Measurements from ENCODE around the gene MRPL20. TPM values are rescaled to one million over a fixed set of nuclear protein-coding genes. Genes with fewer than 3 reads are reported as not detected.
A peak's percentile ranks its signal among the peaks of the same experiment; 100 is the strongest.

Gene MRPL20
- total RNA-seq, 1 donor from 2014 or later = 154 TPM

GRCh38 chr1:1442069-1442770 lies 35.1 kb upstream of the MRPL20 start:
- H3K4me3 Mint-ChIP-seq (ENCODE audit: low read depth) = no peak overlapping the region
- H3K4me1 Mint-ChIP-seq (ENCODE audit: low read depth) = no peaks in the 10 kb centered on the region
- intact Hi-C loops (cut with micrococcal nuclease) = loop anchor here (5.0 kb wide), 1 partner anchor 35 kb away; the partner anchor contains the start of gene MRPL20
- no peak overlapping the region for H3K27ac Mint-ChIP-seq
- H3K36me3 Mint-ChIP-seq (ENCODE audit: low read depth) = no peaks in the 10 kb centered on the region
- DNase-seq (ENCODE audit: low spot score) = no peak
- H3K9me3 Mint-ChIP-seq = no peaks in the 10 kb centered on the region
- H3K27me3 Mint-ChIP-seq (ENCODE audit: low read depth) = no peaks in the 10 kb centered on the region

DNA sequence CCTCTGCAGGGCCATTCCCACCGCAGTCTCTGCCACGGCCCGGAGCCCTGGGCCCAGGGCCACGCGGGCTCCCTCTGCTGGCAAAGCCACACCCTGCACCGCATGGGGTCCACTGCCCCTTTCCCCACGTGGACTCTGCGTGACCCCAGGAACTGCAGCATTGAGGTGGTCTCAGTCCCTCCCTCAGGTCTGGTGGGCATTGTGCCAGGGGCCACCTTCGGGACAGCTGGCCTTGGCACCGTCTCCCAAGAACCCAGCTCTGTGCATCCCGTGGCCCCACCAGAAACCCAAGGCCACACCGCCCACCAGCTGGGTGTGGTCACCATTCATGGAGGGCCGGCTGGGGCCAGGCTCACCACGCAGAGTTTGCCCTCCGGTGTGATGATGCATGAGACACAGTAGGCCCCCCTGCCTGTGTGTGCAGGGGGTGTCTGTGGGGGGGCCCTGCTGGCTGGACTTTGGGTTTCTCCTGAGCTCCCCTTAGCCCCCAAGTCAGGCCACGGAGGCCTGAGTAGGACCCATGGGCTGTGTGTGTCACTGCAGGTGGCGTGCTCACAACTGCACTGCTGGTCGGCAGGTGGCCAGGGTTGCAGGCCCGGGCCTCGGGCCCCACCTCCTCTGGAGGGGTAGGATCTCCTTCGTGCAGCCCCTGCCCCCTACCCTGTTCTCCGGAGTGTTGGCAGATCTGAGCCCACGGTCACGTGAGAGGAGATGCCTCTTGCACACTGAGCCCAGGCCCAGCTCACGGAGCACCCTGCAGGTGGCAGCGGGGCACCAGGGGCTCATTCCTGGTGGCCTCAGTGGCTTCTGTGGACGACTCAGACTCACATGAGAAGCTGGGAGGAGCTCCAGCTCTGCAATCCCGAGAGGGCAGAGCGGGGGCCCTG lies 34.2 kb upstream of the MRPL20 start:
- no peak for DNase-seq (ENCODE audit: low spot score)
- no peaks in the 10 kb centered on the region for H3K9me3 Mint-ChIP-seq
- peaks cover 2% of the 10 kb centered on the region for H3K27me3 Mint-ChIP-seq (ENCODE audit: low read depth)
- no peaks in the 10 kb centered on the region for H3K4me1 Mint-ChIP-seq (ENCODE audit: low read depth)
- intact Hi-C loops (cut with micrococcal nuclease) = loop anchor here (5.0 kb wide), 1 partner anchor 34 kb away; the partner anchor contains the start of gene MRPL20
- no peak overlapping the region for H3K27ac Mint-ChIP-seq
- H3K36me3 Mint-ChIP-seq (ENCODE audit: low read depth) = no peaks in the 10 kb centered on the region
- no peak overlapping the region for H3K4me3 Mint-ChIP-seq (ENCODE audit: low read depth)

DNA sequence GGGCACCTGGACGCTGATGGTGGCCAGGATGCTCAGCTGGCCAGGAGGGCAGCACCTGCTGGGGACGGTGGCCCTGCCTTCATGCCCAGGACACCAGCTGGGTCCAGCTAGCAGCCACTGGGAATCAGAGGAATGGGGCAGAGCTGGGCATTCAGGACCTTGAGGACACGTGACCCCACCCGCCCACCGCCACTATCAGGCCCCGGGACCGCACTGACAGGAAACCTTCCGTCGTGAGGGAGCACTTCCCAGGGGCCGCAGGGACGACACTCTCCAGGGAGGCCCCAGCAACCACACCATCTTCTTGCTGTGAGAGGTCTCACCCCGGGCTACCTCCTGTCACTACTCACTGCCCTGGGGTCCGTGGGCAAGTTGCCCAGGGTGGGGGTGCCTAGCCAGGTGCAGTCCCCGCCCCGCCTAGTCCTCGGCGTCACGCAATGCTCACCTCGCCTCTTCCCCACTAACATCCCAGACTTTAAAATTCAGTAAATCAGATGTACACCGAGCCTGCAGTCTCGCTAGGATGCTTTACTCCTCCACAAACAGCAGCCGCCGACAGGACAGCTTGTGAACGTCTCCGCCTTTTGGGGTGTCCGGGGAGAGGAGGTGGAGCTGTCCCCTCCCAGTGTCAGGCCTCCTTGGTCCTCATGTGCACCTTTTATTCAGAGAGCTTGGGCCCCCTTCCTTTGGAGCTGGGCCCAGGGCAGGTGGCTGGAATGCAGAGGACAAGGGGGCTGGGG lies 33.3 kb upstream of the MRPL20 start:
- Mint-ChIP-seq H3K4me3 (ENCODE audit: low read depth) (no peak overlapping the region), H3K27ac (no peak overlapping the region), H3K36me3 (ENCODE audit: low read depth) (no peaks in the 10 kb centered on the region), H3K9me3 (no peaks in the 10 kb centered on the region), H3K27me3 (ENCODE audit: low read depth) (peaks cover 3% of the 10 kb centered on the region), H3K4me1 (ENCODE audit: low read depth) (no peaks in the 10 kb centered on the region)
- DNase-seq (ENCODE audit: low spot score) = no peak
- intact Hi-C loops (cut with micrococcal nuclease) = loop anchor here (5.0 kb wide), 1 partner anchor 33 kb away; the partner anchor contains the start of gene MRPL20

DNA sequence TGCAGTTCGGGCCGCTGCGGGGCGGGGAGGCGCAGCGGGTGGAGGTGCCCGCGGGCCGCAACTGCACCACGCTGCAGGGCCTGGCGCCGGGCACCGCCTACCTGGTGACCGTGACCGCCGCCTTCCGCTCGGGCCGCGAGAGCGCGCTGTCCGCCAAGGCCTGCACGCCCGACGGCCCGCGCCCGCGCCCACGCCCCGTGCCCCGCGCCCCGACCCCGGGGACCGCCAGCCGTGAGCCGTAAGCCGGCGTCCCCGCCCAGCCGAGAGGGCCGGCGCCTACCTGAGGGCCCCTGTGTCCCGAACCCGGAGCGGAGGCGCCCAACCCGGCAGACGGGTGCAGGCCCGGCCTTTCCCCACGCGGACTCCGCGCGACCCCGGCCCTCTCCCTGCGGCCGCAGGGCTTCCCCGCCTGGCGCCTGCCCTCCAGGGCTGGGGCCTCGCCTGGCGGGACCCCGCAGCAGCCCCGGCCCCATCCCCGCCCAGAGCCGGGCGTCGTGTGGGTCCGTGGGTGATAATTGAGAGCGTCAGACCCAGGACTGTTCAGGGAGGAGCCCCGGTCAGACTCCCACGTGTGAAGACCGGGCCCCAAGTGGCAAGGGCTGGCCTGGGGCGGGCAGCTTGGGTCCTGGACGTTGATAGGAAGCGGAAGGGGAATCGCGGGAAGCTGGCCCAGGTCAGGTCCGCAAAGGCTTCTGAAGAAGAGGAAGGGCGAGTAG lies 32.6 kb upstream of the MRPL20 start:
- peaks cover 7% of the 10 kb centered on the region for H3K27me3 Mint-ChIP-seq (ENCODE audit: low read depth)
- no peaks in the 10 kb centered on the region for H3K36me3 Mint-ChIP-seq (ENCODE audit: low read depth)
- H3K4me3 Mint-ChIP-seq (ENCODE audit: low read depth) = no peak overlapping the region
- H3K9me3 Mint-ChIP-seq = no peaks in the 10 kb centered on the region
- no peak overlapping the region for H3K27ac Mint-ChIP-seq
- intact Hi-C loops (cut with micrococcal nuclease) = loop anchor here (5.0 kb wide), 1 partner anchor 32 kb away; the partner anchor contains the start of gene MRPL20
- DNase-seq (ENCODE audit: low spot score) = no peak
- peaks cover 2% of the 10 kb centered on the region for H3K4me1 Mint-ChIP-seq (ENCODE audit: low read depth)

GRCh38 chr1:1438531-1439381 lies 31.7 kb upstream of the MRPL20 start:
- Mint-ChIP-seq H3K4me1 (ENCODE audit: low read depth) (peaks cover 2% of the 10 kb centered on the region), H3K4me3 (ENCODE audit: low read depth) (no peak overlapping the region), H3K36me3 (ENCODE audit: low read depth) (no peaks in the 10 kb centered on the region), H3K27ac (no peak overlapping the region), H3K9me3 (no peaks in the 10 kb centered on the region), H3K27me3 (ENCODE audit: low read depth) (peaks cover 7% of the 10 kb centered on the region)
- no peak for DNase-seq (ENCODE audit: low spot score)
- intact Hi-C loops (cut with micrococcal nuclease) = no loop called here

DNA sequence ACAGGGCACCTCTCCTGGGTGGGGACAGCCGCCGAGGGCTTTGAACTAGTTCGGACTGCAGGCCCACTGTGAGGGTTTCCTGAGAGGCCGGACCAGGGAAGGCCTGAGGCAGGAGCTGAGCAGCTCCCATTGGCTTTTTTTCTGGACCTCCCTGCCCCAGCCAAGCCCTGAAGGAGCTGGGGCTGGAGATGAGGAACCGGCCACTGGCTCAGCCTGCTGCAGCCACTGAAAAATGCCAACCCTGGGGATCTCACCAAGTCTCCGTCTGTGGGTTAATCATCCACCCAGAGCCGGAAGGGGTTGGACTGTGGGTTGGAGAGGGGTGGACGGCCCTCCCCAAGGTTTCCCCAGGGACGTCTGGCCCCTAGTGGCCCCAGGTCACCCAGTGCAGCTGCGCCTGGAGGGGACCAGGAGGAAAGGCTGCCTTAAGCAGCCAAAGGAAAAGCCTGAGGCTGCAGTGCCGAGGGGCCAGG lies 30.8 kb upstream of the MRPL20 start:
- no peaks in the 10 kb centered on the region for H3K9me3 Mint-ChIP-seq
- no peak overlapping the region for H3K4me3 Mint-ChIP-seq (ENCODE audit: low read depth)
- H3K4me1 Mint-ChIP-seq (ENCODE audit: low read depth) = peaks cover 2% of the 10 kb centered on the region
- intact Hi-C loops (cut with micrococcal nuclease) = no loop called here
- H3K27ac Mint-ChIP-seq = no peak overlapping the region
- no peak for DNase-seq (ENCODE audit: low spot score)
- H3K27me3 Mint-ChIP-seq (ENCODE audit: low read depth) = peaks cover 7% of the 10 kb centered on the region
- H3K36me3 Mint-ChIP-seq (ENCODE audit: low read depth) = no peaks in the 10 kb centered on the region

GRCh38 chr1:1437033-1437903 lies 30.2 kb upstream of the MRPL20 start:
- DNase-seq (ENCODE audit: low spot score) = no peak
- H3K4me1 Mint-ChIP-seq (ENCODE audit: low read depth) = peaks cover 2% of the 10 kb centered on the region
- peaks cover 7% of the 10 kb centered on the region for H3K27me3 Mint-ChIP-seq (ENCODE audit: low read depth)
- intact Hi-C loops (cut with micrococcal nuclease) = no loop called here
- no peak overlapping the region for H3K4me3 Mint-ChIP-seq (ENCODE audit: low read depth)
- H3K9me3 Mint-ChIP-seq = no peaks in the 10 kb centered on the region
- H3K36me3 Mint-ChIP-seq (ENCODE audit: low read depth) = no peaks in the 10 kb centered on the region
- no peak overlapping the region for H3K27ac Mint-ChIP-seq

DNA sequence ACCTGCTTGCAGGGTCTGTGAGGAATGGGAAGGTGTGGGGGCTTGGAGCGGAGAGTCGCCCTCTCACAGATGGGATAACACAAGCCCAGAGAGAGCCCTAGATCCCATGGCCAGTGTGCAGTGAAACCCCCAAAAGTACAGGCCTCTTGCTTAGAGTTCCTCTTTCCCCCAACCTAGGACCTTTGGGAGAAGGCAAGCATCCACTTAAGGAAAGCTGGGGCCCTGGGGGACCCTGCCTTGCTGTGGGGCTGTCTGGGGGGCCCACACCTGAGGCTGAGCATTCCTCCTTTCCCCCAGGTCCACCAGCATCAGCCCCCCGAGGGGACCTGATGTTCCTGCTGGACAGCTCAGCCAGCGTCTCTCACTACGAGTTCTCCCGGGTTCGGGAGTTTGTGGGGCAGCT lies 29.5 kb upstream of the MRPL20 start:
- Mint-ChIP-seq H3K27ac (no peak overlapping the region), H3K4me1 (ENCODE audit: low read depth) (peaks cover 2% of the 10 kb centered on the region), H3K9me3 (no peaks in the 10 kb centered on the region), H3K27me3 (ENCODE audit: low read depth) (peaks cover 7% of the 10 kb centered on the region), H3K36me3 (ENCODE audit: low read depth) (no peaks in the 10 kb centered on the region), H3K4me3 (ENCODE audit: low read depth) (no peak overlapping the region)
- no peak for DNase-seq (ENCODE audit: low spot score)
- intact Hi-C loops (cut with micrococcal nuclease) = no loop called here

GRCh38 chr1:1435911-1436629 lies 29.0 kb upstream of the MRPL20 start:
- H3K27me3 Mint-ChIP-seq (ENCODE audit: low read depth) = peaks cover 7% of the 10 kb centered on the region
- H3K4me3 Mint-ChIP-seq (ENCODE audit: low read depth) = peak overlapping the region; percentile 51
- H3K4me1 Mint-ChIP-seq (ENCODE audit: low read depth) = peaks cover 2% of the 10 kb centered on the region
- H3K36me3 Mint-ChIP-seq (ENCODE audit: low read depth) = no peaks in the 10 kb centered on the region
- no peak for DNase-seq (ENCODE audit: low spot score)
- no peaks in the 10 kb centered on the region for H3K9me3 Mint-ChIP-seq
- no peak overlapping the region for H3K27ac Mint-ChIP-seq
- intact Hi-C loops (cut with micrococcal nuclease) = no loop called here

GRCh38 chr1:1435106-1435903 lies 28.2 kb upstream of the MRPL20 start, which contains the start of gene VWA1:
Gene VWA1, plus strand, starts transcription at chr1:1435690. Its CDS starts 59 bp downstream, at chr1:1435749.
- Mint-ChIP-seq H3K4me1 (ENCODE audit: low read depth) (peaks cover 2% of the 10 kb centered on the region), H3K36me3 (ENCODE audit: low read depth) (no peaks in the 10 kb centered on the region), H3K27me3 (ENCODE audit: low read depth) (peaks cover 7% of the 10 kb centered on the region), H3K9me3 (no peaks in the 10 kb centered on the region), H3K4me3 (ENCODE audit: low read depth) (peak within 1 kb of the TSS; percentile 51), H3K27ac (no peak within 1 kb of the TSS)
- DNase-seq (ENCODE audit: low spot score) = peak; percentile 68
- intact Hi-C loops (cut with micrococcal nuclease) = no loop called here

All from activated T-helper 2 cell treated with anti-CD3 and anti-CD28 coated beads, Interferon-gamma antibody, Interleukin-2, Interleukin-4, amounts not matched to agents 10 μg/mL and 5 μg/mL and 100 μg/mL, durations not matched to agents 14 hours and 24 hours and 36 hours (primary cell).